Mesothelial cell of epicardium (in vitro differentiated cells): ENCODE results near the gene MAFF. TPM values are rescaled to one million over a fixed set of nuclear protein-coding genes. Genes with fewer than 3 reads are reported as not detected.

Source experiments
- DNase-seq, 2 experiments: peaks; one replicate each; pipeline ENCODE4 v3.0.0; 2021; ENCODE audit warnings: low spot score in 2 of 2; ENCODE audit not compliant: unreplicated experiment in 2 of 2
- H3K27ac Mint-ChIP-seq: 2 replicates; pipeline ENCODE4 v1.8.0; 2021; ENCODE audit warnings: mixed read lengths
- H3K27me3 Mint-ChIP-seq: 2 replicates; pipeline ENCODE4 v1.8.0; 2021; ENCODE audit warnings: low read depth, mixed read lengths
- H3K36me3 Mint-ChIP-seq: 2 replicates; pipeline ENCODE4 v1.8.0; 2021; ENCODE audit warnings: mixed read lengths
- H3K4me1 Mint-ChIP-seq: 2 replicates; pipeline ENCODE4 v1.8.0; 2021; ENCODE audit warnings: mixed read lengths
- H3K4me3 Mint-ChIP-seq: 2 replicates; pipeline ENCODE4 v1.8.0; 2021; ENCODE audit warnings: mild to moderate bottlenecking, moderate library complexity, mixed read lengths
- H3K9me3 Mint-ChIP-seq: 2 replicates; pipeline ENCODE4 v1.8.0; 2021; ENCODE audit warnings: mixed read lengths
- total RNA-seq: library from RNA; stranded (reverse); gene quantifications from 3 replicates; pipeline ENCODE4 v1.2.1, GENCODE V29; 2021
- TF ChIP-seq, protein P1 (sequence below): fragments of 200-600 bp; sonication (generic); IDR thresholded peaks from one replicate; pipeline ENCODE4 v1.5.0; 2021; ENCODE audit warnings: antibody characterized with exemption; ENCODE audit not compliant: unreplicated experiment

The MAFF gene
- total RNA-seq, 1 donor from 2014 or later: 33.4 TPM

DNA sequence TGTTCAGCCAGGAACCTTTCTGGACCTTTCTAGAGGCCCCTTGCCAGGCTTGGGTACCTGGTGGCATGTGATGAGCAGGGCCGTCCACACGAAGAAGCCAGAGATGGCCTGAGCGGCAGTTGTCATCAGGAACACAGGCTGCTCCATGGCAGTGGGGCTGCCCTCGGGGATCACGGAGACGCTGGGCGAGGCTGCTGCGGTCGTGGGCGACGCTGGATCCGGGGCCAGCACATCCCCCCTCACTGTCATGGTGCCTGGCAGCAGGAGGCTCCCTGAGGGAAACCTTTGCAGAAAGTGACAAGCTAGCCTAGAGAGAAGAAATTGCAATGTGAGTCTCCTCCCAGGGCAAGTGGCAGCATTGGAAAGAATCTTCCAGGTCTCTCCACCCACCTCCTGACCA lies 45.9 kb downstream of the MAFF start:
- H3K4me1 Mint-ChIP-seq: peaks cover 5% of the 10 kb centered on the region
- TF ChIP-seq, protein P1, sequence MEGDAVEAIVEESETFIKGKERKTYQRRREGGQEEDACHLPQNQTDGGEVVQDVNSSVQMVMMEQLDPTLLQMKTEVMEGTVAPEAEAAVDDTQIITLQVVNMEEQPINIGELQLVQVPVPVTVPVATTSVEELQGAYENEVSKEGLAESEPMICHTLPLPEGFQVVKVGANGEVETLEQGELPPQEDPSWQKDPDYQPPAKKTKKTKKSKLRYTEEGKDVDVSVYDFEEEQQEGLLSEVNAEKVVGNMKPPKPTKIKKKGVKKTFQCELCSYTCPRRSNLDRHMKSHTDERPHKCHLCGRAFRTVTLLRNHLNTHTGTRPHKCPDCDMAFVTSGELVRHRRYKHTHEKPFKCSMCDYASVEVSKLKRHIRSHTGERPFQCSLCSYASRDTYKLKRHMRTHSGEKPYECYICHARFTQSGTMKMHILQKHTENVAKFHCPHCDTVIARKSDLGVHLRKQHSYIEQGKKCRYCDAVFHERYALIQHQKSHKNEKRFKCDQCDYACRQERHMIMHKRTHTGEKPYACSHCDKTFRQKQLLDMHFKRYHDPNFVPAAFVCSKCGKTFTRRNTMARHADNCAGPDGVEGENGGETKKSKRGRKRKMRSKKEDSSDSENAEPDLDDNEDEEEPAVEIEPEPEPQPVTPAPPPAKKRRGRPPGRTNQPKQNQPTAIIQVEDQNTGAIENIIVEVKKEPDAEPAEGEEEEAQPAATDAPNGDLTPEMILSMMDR: no peak
- H3K4me3 Mint-ChIP-seq: no peak overlapping the region
- no peaks in the 10 kb centered on the region for H3K27me3 Mint-ChIP-seq
- H3K27ac Mint-ChIP-seq: no peak overlapping the region
- no peaks in the 10 kb centered on the region for H3K9me3 Mint-ChIP-seq
- peaks cover 16% of the 10 kb centered on the region for H3K36me3 Mint-ChIP-seq
- no peak for DNase-seq

DNA sequence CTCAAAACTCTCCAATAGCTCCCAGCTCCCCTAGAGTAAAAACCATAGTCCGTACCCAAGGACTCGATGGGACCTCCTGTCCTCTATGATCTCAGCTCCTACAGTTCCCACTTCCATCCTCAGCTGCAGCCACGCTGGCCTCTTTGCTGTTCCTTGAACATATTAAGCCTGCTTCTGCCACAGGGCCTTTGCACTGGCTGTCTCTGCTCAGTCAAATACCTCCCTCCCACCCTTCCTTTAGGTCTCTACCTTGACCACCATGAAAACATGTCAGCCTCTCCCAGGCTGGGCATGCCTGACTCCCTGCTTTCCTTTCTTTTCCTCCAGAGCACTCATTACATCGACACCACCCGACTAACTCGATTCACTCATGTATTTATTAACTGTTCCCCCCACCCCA lies 46.5 kb downstream of the MAFF start:
- DNase-seq: no peak
- Mint-ChIP-seq H3K27ac (no peak overlapping the region), H3K9me3 (no peaks in the 10 kb centered on the region), H3K36me3 (peaks cover 16% of the 10 kb centered on the region), H3K4me3 (no peak overlapping the region), H3K4me1 (peaks cover under 1% of the 10 kb centered on the region), H3K27me3 (no peaks in the 10 kb centered on the region)
- TF ChIP-seq, protein P1: no peak

GRCh38 chr22:38249301-38249700 lies 47.5 kb downstream of the MAFF start:
- no peaks in the 10 kb centered on the region for H3K4me1 Mint-ChIP-seq
- H3K4me3 Mint-ChIP-seq: no peak overlapping the region
- no peak overlapping the region for H3K27ac Mint-ChIP-seq
- H3K36me3 Mint-ChIP-seq: peaks cover 16% of the 10 kb centered on the region
- TF ChIP-seq, protein P1: no peak
- no peak for DNase-seq
- H3K27me3 Mint-ChIP-seq: no peaks in the 10 kb centered on the region
- no peaks in the 10 kb centered on the region for H3K9me3 Mint-ChIP-seq

GRCh38 chr22:38249803-38250642 lies 48.2 kb downstream of the MAFF start:
- no peaks in the 10 kb centered on the region for H3K27me3 Mint-ChIP-seq
- no peak overlapping the region for H3K27ac Mint-ChIP-seq
- H3K9me3 Mint-ChIP-seq: no peaks in the 10 kb centered on the region
- TF ChIP-seq, protein P1: no peak
- H3K4me3 Mint-ChIP-seq: no peak overlapping the region
- no peak for DNase-seq
- H3K4me1 Mint-ChIP-seq: no peaks in the 10 kb centered on the region
- peaks cover 16% of the 10 kb centered on the region for H3K36me3 Mint-ChIP-seq

GRCh38 chr22:38250643-38251340 lies 49.0 kb downstream of the MAFF start:
- Mint-ChIP-seq H3K4me3 (no peak overlapping the region), H3K36me3 (peaks cover 16% of the 10 kb centered on the region), H3K4me1 (no peaks in the 10 kb centered on the region), H3K27me3 (no peaks in the 10 kb centered on the region), H3K27ac (no peak overlapping the region), H3K9me3 (no peaks in the 10 kb centered on the region)
- no peak for DNase-seq
- TF ChIP-seq, protein P1: no peak
